PFSK-1 (cell line): ENCODE results near the gene ATP6V0A1.

Experiments
- FOXP2 ChIP-seq: optimal IDR thresholded peaks from 2 replicates; pipeline ENCODE3; 2011; ENCODE audit warnings: borderline replicate concordance, control low read depth, inconsistent platforms; ENCODE audit not compliant: insufficient read depth; ENCODE audit errors: extremely low read length, extremely low read depth
- POLR2AphosphoS5 ChIP-seq: IDR thresholded peaks from 2 replicates; pipeline ENCODE4 v1.6.1; 2012; ENCODE audit warnings: low read depth, mild to moderate bottlenecking, control low read depth, low read length, moderate library complexity

DNA sequence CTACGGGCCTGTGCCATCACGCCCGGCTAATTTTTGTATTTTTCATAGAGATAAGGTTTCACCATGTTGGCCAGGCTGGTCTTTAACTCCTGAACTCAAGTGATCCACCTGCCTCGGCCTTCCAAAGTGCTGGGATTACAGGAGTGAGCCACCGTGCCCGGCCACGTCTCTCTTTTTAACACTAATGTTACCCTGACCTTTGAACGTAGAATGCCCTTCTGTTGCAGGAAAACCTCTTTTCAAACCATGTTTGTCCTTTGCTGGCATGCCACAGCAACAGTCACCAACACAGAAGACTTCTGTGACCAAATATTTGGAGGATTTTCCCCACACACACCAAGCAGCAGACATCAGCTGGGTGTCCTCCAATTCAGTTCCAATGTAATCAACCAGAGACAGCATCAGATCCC, 86.2 kb downstream of the ATP6V0A1 start:
- TF ChIP-seq POLR2AphosphoS5, result no peak
- TF ChIP-seq FOXP2, result no peak
